ENCODE measurements around the gene C3. TPM values are rescaled to one million over a fixed set of nuclear protein-coding genes. Genes with fewer than 3 reads are reported as not detected.

The C3 gene
- polyA plus RNA-seq, 1 donor (not counting 4 experiments of a cell fraction or from before 2014, with no cell fraction given), result 10.7 TPM

DNA sequence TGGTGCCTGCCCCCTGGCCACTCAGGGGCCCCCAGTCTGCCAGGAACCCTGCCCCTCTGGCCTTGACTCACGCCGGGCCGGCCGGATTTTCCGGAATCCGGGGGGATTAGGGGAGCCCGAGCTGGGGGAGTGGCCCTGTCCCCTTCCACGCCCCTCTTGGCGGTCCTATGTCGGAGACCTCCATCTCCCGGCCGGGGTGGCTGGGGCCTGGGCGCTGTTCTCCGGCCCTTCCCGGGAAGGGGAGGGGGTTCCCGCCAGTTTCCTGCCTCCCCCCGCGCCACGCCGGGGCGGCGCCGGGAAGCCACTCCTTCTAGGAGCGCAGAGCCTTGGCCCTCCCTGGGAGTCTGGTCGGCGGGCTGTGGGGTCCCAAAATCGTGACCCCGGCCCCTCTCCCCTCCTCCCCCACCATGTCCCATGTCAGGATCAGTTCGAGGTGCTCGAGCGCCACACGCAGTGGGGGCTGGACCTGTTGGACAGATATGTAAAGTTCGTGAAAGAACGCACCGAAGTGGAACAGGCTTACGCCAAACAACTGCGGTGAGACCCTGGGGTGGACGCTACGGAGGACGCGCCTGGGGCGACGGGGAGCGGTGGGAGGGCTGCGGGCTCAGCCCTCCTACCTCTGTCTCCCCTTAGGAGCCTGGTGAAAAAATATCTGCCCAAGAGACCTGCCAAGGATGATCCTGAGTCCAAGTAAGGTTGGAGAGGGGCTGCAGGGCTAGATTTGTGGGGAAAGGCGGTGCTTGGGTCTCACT is 20.3 kb upstream of the C3 start:
- no peaks in the 10 kb centered on the region for H3K27me3 ChIP-seq (ENCODE audit: control insufficient read depth, extremely low read depth, insufficient read depth, low read length)
- H3K27ac ChIP-seq (ENCODE audit: control insufficient read depth, insufficient read depth, low read length), result peak overlapping the region; percentile 75
- H3K36me3 ChIP-seq (ENCODE audit: control insufficient read depth in 2 of 2, extremely low read depth in 1 of 2, insufficient read depth in 2 of 2, low read length in 2 of 2), result peaks cover 15% of the 10 kb centered on the region in 2 experiments
- FAIRE-seq (no peak), DNase-seq (ENCODE audit: low read depth, low spot score) (no peak)
- H3K79me2 ChIP-seq (ENCODE audit: control insufficient read depth, insufficient read depth, low read length), result peaks cover 24% of the 10 kb centered on the region
- H3K4me2 ChIP-seq (ENCODE audit: control insufficient read depth, extremely low read depth, insufficient read depth, low read depth, low read length), result peak overlapping the region; percentile 86
- H3K9me3 ChIP-seq (ENCODE audit: control insufficient read depth, low read depth, low read length), result no peaks in the 10 kb centered on the region
- peak overlapping the region; percentile 87 for H3K9ac ChIP-seq (ENCODE audit: control insufficient read depth, extremely low read depth, insufficient read depth, low read length)
- TF ChIP-seq, protein P1, sequence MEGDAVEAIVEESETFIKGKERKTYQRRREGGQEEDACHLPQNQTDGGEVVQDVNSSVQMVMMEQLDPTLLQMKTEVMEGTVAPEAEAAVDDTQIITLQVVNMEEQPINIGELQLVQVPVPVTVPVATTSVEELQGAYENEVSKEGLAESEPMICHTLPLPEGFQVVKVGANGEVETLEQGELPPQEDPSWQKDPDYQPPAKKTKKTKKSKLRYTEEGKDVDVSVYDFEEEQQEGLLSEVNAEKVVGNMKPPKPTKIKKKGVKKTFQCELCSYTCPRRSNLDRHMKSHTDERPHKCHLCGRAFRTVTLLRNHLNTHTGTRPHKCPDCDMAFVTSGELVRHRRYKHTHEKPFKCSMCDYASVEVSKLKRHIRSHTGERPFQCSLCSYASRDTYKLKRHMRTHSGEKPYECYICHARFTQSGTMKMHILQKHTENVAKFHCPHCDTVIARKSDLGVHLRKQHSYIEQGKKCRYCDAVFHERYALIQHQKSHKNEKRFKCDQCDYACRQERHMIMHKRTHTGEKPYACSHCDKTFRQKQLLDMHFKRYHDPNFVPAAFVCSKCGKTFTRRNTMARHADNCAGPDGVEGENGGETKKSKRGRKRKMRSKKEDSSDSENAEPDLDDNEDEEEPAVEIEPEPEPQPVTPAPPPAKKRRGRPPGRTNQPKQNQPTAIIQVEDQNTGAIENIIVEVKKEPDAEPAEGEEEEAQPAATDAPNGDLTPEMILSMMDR (optimal IDR thresholded peaks at IDR 0.05 in 1 of 3, IDR thresholded peaks at IDR 0.05 in 1 of 3, conservative IDR thresholded peaks at IDR 0.05 in 1 of 3; ENCODE audit: extremely low read depth in 1 of 3, insufficient read depth in 2 of 3, low read length in 3 of 3), result no peak
- no peak for TF ChIP-seq EZH2 (IDR thresholded peaks at IDR 0.05; ENCODE audit: low read length)
- peaks cover 44% of the 10 kb centered on the region for H3K4me1 ChIP-seq (ENCODE audit: control insufficient read depth, extremely low read depth, insufficient read depth, low read length)
- dilution Hi-C loops (cut with MboI; ENCODE audit: extremely low pct_ligation_motif_present, low sequenced_read_pairs), result no loop called here
- H2AFZ ChIP-seq (ENCODE audit: control insufficient read depth, low read length), result peak overlapping the region; percentile 19
- peaks cover 3% of the 10 kb centered on the region for H4K20me1 ChIP-seq (ENCODE audit: control insufficient read depth, extremely low read depth, insufficient read depth, low read length)
- H3K4me3 ChIP-seq (ENCODE audit: control insufficient read depth in 2 of 3, extremely low read depth in 1 of 3, insufficient read depth in 2 of 3, low read depth in 1 of 3, low read length in 3 of 3), result peak overlapping the region; percentile 64 to 81 (median 70)
- no peaks in the 10 kb centered on the region for H3K9me1 ChIP-seq (ENCODE audit: control insufficient read depth, extremely low read depth, insufficient read depth, low read length)

DNA sequence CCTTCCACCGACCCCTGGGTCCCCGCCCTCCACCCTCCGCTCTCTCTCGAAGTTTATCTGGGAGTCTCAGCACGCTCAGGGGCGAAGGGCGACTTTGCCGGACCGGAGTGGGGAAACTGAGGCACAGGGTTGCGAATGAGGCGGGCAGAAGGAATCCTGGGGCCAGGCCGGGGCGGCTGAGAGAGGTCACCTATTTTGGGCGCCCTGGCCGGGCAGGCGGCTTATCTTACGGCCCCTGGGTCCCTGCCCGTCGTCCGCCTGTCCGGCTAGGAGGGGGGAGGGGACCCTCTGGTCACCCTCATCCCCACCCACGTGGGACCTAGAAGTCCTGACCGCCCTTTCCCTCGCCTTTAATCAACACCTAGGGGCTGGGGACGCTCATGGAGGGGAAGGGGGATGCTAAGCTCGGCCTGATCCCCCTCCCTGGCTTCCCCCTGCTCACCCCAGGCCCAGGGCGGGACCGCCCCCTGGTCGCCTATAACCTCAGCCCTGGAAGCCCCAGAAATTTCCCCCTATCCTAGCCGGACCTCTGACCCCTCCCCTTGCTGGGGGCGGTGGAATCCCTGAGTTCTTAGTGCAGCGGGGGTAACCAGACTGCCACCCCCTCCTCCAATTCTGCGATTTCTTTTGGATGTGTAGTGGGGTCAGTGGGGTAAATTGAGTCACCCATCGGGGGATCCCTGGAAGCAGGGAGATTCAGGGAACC is 19.6 kb upstream of the C3 start:
- peak overlapping the region; percentile 87 for H3K9ac ChIP-seq (ENCODE audit: control insufficient read depth, extremely low read depth, insufficient read depth, low read length)
- H3K4me2 ChIP-seq (ENCODE audit: control insufficient read depth, extremely low read depth, insufficient read depth, low read depth, low read length), result peak overlapping the region; percentile 86
- peak overlapping the region; percentile 75 for H3K27ac ChIP-seq (ENCODE audit: control insufficient read depth, insufficient read depth, low read length)
- FAIRE-seq (no peak), DNase-seq (ENCODE audit: low read depth, low spot score) (no peak)
- no peaks in the 10 kb centered on the region for H3K27me3 ChIP-seq (ENCODE audit: control insufficient read depth, extremely low read depth, insufficient read depth, low read length)
- H4K20me1 ChIP-seq (ENCODE audit: control insufficient read depth, extremely low read depth, insufficient read depth, low read length), result peaks cover 3% of the 10 kb centered on the region
- H3K36me3 ChIP-seq (ENCODE audit: control insufficient read depth in 2 of 2, extremely low read depth in 1 of 2, insufficient read depth in 2 of 2, low read length in 2 of 2), result peaks cover 10 to 15% of the 10 kb centered on the region in 2 experiments
- no peaks in the 10 kb centered on the region for H3K9me1 ChIP-seq (ENCODE audit: control insufficient read depth, extremely low read depth, insufficient read depth, low read length)
- TF ChIP-seq, protein P1 (optimal IDR thresholded peaks at IDR 0.05 in 1 of 3, IDR thresholded peaks at IDR 0.05 in 1 of 3, conservative IDR thresholded peaks at IDR 0.05 in 1 of 3; ENCODE audit: extremely low read depth in 1 of 3, insufficient read depth in 2 of 3, low read length in 3 of 3), result no peak
- no peak for TF ChIP-seq EZH2 (IDR thresholded peaks at IDR 0.05; ENCODE audit: low read length)
- peak overlapping the region; percentile 64 to 81 (median 70) for H3K4me3 ChIP-seq (ENCODE audit: control insufficient read depth in 2 of 3, extremely low read depth in 1 of 3, insufficient read depth in 2 of 3, low read depth in 1 of 3, low read length in 3 of 3)
- peak overlapping the region; percentile 19 for H2AFZ ChIP-seq (ENCODE audit: control insufficient read depth, low read length)
- peaks cover 44% of the 10 kb centered on the region for H3K4me1 ChIP-seq (ENCODE audit: control insufficient read depth, extremely low read depth, insufficient read depth, low read length)
- peaks cover 31% of the 10 kb centered on the region for H3K79me2 ChIP-seq (ENCODE audit: control insufficient read depth, insufficient read depth, low read length)
- no peaks in the 10 kb centered on the region for H3K9me3 ChIP-seq (ENCODE audit: control insufficient read depth, low read depth, low read length)
- dilution Hi-C loops (cut with MboI; ENCODE audit: extremely low pct_ligation_motif_present, low sequenced_read_pairs), result no loop called here

Measured in keratinocyte (primary cell).